Natural killer cell (primary cell): ENCODE measurements around the gene ROBO1. TPM values are rescaled to one million over a fixed set of nuclear protein-coding genes. Genes with fewer than 3 reads are reported as not detected.

Experiments
- ATAC-seq, 3 donors: fragments of 150-1000 bp in 2 of 3; fragments of 200-7000 bp in 1 of 3; cut with Tn5 transposase; 1 replicate in 1 of 3; 2 replicates in 2 of 3; pipeline ENCODE4 v1.10.0; 2021; ENCODE audit warnings: mild to moderate bottlenecking in 2 of 3, moderate library complexity in 2 of 3
- DNase-seq, 2 donors: peaks; one replicate each; pipeline versions ENCODE4 v3.0.0 to v3.0.0-alpha.2; 2013 to 2021; ENCODE audit warnings: mixed read lengths in 1 of 2
- H3K27ac ChIP-seq: one replicate; pipeline ENCODE4 v1.5.1; 2013; ENCODE audit warnings: mild to moderate bottlenecking, low read length
- H3K27me3 ChIP-seq: one replicate; pipeline ENCODE4 v1.6.1; 2013; ENCODE audit warnings: low read length; ENCODE audit not compliant: control insufficient read depth, insufficient read depth
- H3K36me3 ChIP-seq: one replicate; pipeline ENCODE4 v1.6.1; 2013; ENCODE audit warnings: low read length; ENCODE audit not compliant: control insufficient read depth, insufficient read depth
- H3K4me1 ChIP-seq: one replicate; pipeline ENCODE4 v1.6.1; 2013; ENCODE audit warnings: low read length; ENCODE audit not compliant: control insufficient read depth, insufficient read depth
- H3K4me3 ChIP-seq: one replicate; pipeline ENCODE4 v1.5.1; 2013; ENCODE audit warnings: low read length
- H3K9me3 ChIP-seq: one replicate; pipeline ENCODE4 v1.6.1; 2013; ENCODE audit warnings: low read length; ENCODE audit not compliant: control insufficient read depth, insufficient read depth
- H3K27ac Mint-ChIP-seq, 2 donors: one replicate each; pipeline ENCODE4 v1.8.0; 2022; ENCODE audit warnings: mild to moderate bottlenecking in 2 of 2, mixed read lengths in 2 of 2, moderate library complexity in 1 of 2
- H3K27me3 Mint-ChIP-seq, 2 donors: one replicate each; pipeline ENCODE4 v1.8.0; 2022; ENCODE audit warnings: low read depth in 2 of 2, mixed read lengths in 2 of 2
- H3K36me3 Mint-ChIP-seq: one replicate; pipeline ENCODE4 v1.8.0; 2022; ENCODE audit warnings: mixed read lengths
- H3K4me1 Mint-ChIP-seq, 2 donors: one replicate each; pipeline ENCODE4 v1.8.0; 2022; ENCODE audit warnings: mixed read lengths in 2 of 2
- H3K4me3 Mint-ChIP-seq: one replicate; pipeline ENCODE4 v1.8.0; 2022; ENCODE audit warnings: mild to moderate bottlenecking, moderate library complexity, mixed read lengths
- H3K9me3 Mint-ChIP-seq, 2 donors: one replicate each; pipeline ENCODE4 v1.8.0; 2022; ENCODE audit warnings: mixed read lengths in 2 of 2
- CTCF ChIP-seq: fragments of 200-600 bp; IDR thresholded peaks from one replicate; pipeline ENCODE4 v1.8.0; 2022; ENCODE audit warnings: antibody characterized with exemption
- WGBS: methylation state at CpG from one replicate; pipeline ENCODE4 v1.1.7; 2013; ENCODE audit warnings: missing lambda C conversion rate; ENCODE audit not compliant: insufficient coverage; 5-methylcytosine and 5-hydroxymethylcytosine counted together
- intact Hi-C: fragments of 100-400 bp; cut with micrococcal nuclease; formaldehyde crosslinking; loops from one replicate; pipeline ENCODE4 v1.14.2; 2022
- total RNA-seq, 4 donors: library from RNA; stranded (reverse); fragments of 120-200 nt in 1 of 4; gene quantifications; one replicate each; pipeline versions ENCODE4 v1.2.3 to v1.2.4, GENCODE V29; 2013 to 2022

ROBO1 gene
- total RNA-seq, 3 donors from 2014 or later (not counting 1 experiment from before 2014, with no cell fraction given): 0.07 TPM; not detected in 2

GRCh38 chr3:79172241-79172640, 595.6 kb downstream of the ROBO1 start:
- Mint-ChIP-seq H3K4me1 (no peaks in the 10 kb centered on the region), H3K9me3 (peaks cover 5 to 8% of the 10 kb centered on the region in 2 donors), H3K27ac (no peak overlapping the region), H3K36me3 (no peaks in the 10 kb centered on the region), H3K4me3 (no peak overlapping the region), H3K27me3 (no peaks in the 10 kb centered on the region)
- no peak for ATAC-seq
- WGBS: 86% methylated on average over 1 of the region's 1 CpG
- no peak for TF ChIP-seq CTCF
- Histone ChIP-seq H3K4me1 (no peaks in the 10 kb centered on the region), H3K27ac (no peak overlapping the region), H3K27me3 (no peaks in the 10 kb centered on the region), H3K9me3 (peaks cover 6% of the 10 kb centered on the region), H3K4me3 (no peak overlapping the region), H3K36me3 (no peaks in the 10 kb centered on the region)
- DNase-seq: no peak
- intact Hi-C loops: no loop called here

GRCh38 chr3:79170021-79170420, 597.8 kb downstream of the ROBO1 start:
- Mint-ChIP-seq H3K4me1 (no peaks in the 10 kb centered on the region), H3K4me3 (no peak overlapping the region), H3K27me3 (no peaks in the 10 kb centered on the region), H3K9me3 (peaks cover 3 to 5% of the 10 kb centered on the region in 2 donors), H3K27ac (no peak overlapping the region), H3K36me3 (no peaks in the 10 kb centered on the region)
- intact Hi-C loops: no loop called here
- H3K4me3 ChIP-seq: no peak overlapping the region
- ATAC-seq: no peak
- H3K27me3 ChIP-seq: no peaks in the 10 kb centered on the region
- H3K27ac ChIP-seq: no peak overlapping the region
- DNase-seq: no peak
- H3K36me3 ChIP-seq: no peaks in the 10 kb centered on the region
- no peak for TF ChIP-seq CTCF
- 80% methylated on average over 1 of the region's 1 CpG for WGBS
- no peaks in the 10 kb centered on the region for H3K4me1 ChIP-seq
- peaks cover 6% of the 10 kb centered on the region for H3K9me3 ChIP-seq

- Mint-ChIP-seq H3K27ac (no peak overlapping the region), H3K36me3 (no peaks in the 10 kb centered on the region), H3K4me1 (no peaks in the 10 kb centered on the region), H3K4me3 (no peak overlapping the region), H3K9me3 (peaks cover 10 to 12% of the 10 kb centered on the region in 2 donors), H3K27me3 (no peaks in the 10 kb centered on the region)
- no peak for DNase-seq
- intact Hi-C loops: no loop called here
- Histone ChIP-seq H3K27me3 (no peaks in the 10 kb centered on the region), H3K27ac (no peak overlapping the region), H3K4me1 (no peaks in the 10 kb centered on the region), H3K9me3 (no peaks in the 10 kb centered on the region), H3K4me3 (no peak overlapping the region), H3K36me3 (no peaks in the 10 kb centered on the region)
- TF ChIP-seq CTCF: no peak
- WGBS: 89% methylated on average over 5 of the region's 5 CpGs
- no peak for ATAC-seq
Measured at GRCh38 chr3:79167651-79168416, 600.0 kb downstream of the ROBO1 start.

GRCh38 chr3:79162653-79163052, 605.1 kb downstream of the ROBO1 start:
- intact Hi-C loops: no loop called here
- H3K36me3 Mint-ChIP-seq: no peaks in the 10 kb centered on the region
- no peak for ATAC-seq
- Histone ChIP-seq H3K4me1 (no peaks in the 10 kb centered on the region), H3K27ac (no peak overlapping the region), H3K9me3 (no peaks in the 10 kb centered on the region), H3K36me3 (no peaks in the 10 kb centered on the region), H3K4me3 (no peak overlapping the region), H3K27me3 (no peaks in the 10 kb centered on the region)
- no peak overlapping the region for H3K27ac Mint-ChIP-seq
- no peak for TF ChIP-seq CTCF
- WGBS: 30% methylated on average over 2 of the region's 2 CpGs
- H3K27me3 Mint-ChIP-seq: no peaks in the 10 kb centered on the region
- no peak overlapping the region for H3K4me3 Mint-ChIP-seq
- DNase-seq: no peak
- H3K9me3 Mint-ChIP-seq: peaks cover 7 to 9% of the 10 kb centered on the region in 2 donors
- H3K4me1 Mint-ChIP-seq: no peaks in the 10 kb centered on the region
